Muscle layer of colon (tissue), 2 donors: Measurements from ENCODE around the gene ATN1.

ENCODE experiments used
- H3K27ac ChIP-seq: one replicate; pipeline ENCODE4 v1.7.0; 2013; ENCODE audit warnings: low read depth, mild to moderate bottlenecking, low read length, moderate library complexity
- H3K27me3 ChIP-seq, 2 donors: one replicate each; pipeline ENCODE4 v1.7.0; 2013; ENCODE audit warnings: low read length in 2 of 2, mild to moderate bottlenecking in 2 of 2; ENCODE audit not compliant: insufficient read depth in 2 of 2, control insufficient read depth in 1 of 2
- H3K36me3 ChIP-seq: one replicate; pipeline ENCODE4 v1.7.0; 2013; ENCODE audit warnings: mild to moderate bottlenecking, low read length; ENCODE audit not compliant: insufficient read depth
- H3K4me1 ChIP-seq: one replicate; pipeline ENCODE4 v1.7.0; 2013; ENCODE audit warnings: mild to moderate bottlenecking, low read length; ENCODE audit not compliant: insufficient read depth
- H3K4me3 ChIP-seq, 2 donors: one replicate each; pipeline ENCODE4 v1.7.0; 2013; ENCODE audit warnings: low read length in 2 of 2, low read depth in 1 of 2, mild to moderate bottlenecking in 1 of 2, moderate library complexity in 1 of 2
- H3K9ac ChIP-seq: one replicate; pipeline ENCODE4 v1.7.0; 2013; ENCODE audit warnings: low read length
- H3K9me3 ChIP-seq: one replicate; pipeline ENCODE4 v1.7.0; 2013; ENCODE audit warnings: mild to moderate bottlenecking, low read length
- donor health status: abdominal sarcoma.
- donor health status: Adenocarcinoma of cecum.

The ATN1 gene

GRCh38 chr12:6935371-6936193, 7.8 kb downstream of the ATN1 start:
- H3K9ac ChIP-seq = no peak overlapping the region
- H3K27ac ChIP-seq = no peak overlapping the region
- H3K9me3 ChIP-seq = no peaks in the 10 kb centered on the region
- H3K4me1 ChIP-seq = peaks cover 44% of the 10 kb centered on the region
- H3K4me3 ChIP-seq = no peak overlapping the region
- H3K36me3 ChIP-seq = peaks cover 30% of the 10 kb centered on the region
- no peaks in the 10 kb centered on the region for H3K27me3 ChIP-seq

GRCh38 chr12:6936194-6936635, 8.5 kb downstream of the ATN1 start:
- H3K36me3 ChIP-seq = peaks cover 33% of the 10 kb centered on the region
- no peak overlapping the region for H3K4me3 ChIP-seq
- H3K9me3 ChIP-seq = no peaks in the 10 kb centered on the region
- H3K4me1 ChIP-seq = peaks cover 39% of the 10 kb centered on the region
- no peaks in the 10 kb centered on the region for H3K27me3 ChIP-seq
- no peak overlapping the region for H3K9ac ChIP-seq
- H3K27ac ChIP-seq = no peak overlapping the region

DNA sequence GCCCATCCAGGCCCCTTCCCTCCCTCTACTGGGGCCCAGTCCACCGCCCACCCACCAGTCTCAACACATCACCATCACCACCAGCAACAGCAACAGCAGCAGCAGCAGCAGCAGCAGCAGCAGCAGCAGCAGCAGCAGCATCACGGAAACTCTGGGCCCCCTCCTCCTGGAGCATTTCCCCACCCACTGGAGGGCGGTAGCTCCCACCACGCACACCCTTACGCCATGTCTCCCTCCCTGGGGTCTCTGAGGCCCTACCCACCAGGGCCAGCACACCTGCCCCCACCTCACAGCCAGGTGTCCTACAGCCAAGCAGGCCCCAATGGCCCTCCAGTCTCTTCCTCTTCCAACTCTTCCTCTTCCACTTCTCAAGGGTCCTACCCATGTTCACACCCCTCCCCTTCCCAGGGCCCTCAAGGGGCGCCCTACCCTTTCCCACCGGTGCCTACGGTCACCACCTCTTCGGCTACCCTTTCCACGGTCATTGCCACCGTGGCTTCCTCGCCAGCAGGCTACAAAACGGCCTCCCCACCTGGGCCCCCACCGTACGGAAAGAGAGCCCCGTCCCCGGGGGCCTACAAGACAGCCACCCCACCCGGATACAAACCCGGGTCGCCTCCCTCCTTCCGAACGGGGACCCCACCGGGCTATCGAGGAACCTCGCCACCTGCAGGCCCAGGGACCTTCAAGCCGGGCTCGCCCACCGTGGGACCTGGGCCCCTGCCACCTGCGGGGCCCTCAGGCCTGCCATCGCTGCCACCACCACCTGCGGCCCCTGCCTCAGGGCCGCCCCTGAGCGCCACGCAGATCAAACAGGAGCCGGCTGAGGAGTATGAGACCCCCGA, 9.1 kb downstream of the ATN1 start:
- no peaks in the 10 kb centered on the region for H3K27me3 ChIP-seq
- peak overlapping the region; percentile 84 for H3K9ac ChIP-seq
- peaks cover 39% of the 10 kb centered on the region for H3K4me1 ChIP-seq
- peaks cover 39% of the 10 kb centered on the region for H3K36me3 ChIP-seq
- peak overlapping the region; percentile 67 to 70 for H3K4me3 ChIP-seq
- H3K27ac ChIP-seq = peak overlapping the region; percentile 85
- no peaks in the 10 kb centered on the region for H3K9me3 ChIP-seq

- Histone ChIP-seq H3K27me3 (no peaks in the 10 kb centered on the region), H3K36me3 (peaks cover 40% of the 10 kb centered on the region), H3K4me3 (peak overlapping the region; percentile 67 to 70), H3K9ac (peak overlapping the region; percentile 84), H3K9me3 (no peaks in the 10 kb centered on the region), H3K27ac (peak overlapping the region; percentile 85), H3K4me1 (peaks cover 36% of the 10 kb centered on the region)
These were observed 10.0 kb downstream of the ATN1 start for GRCh38 chr12:6937481-6938352.

DNA sequence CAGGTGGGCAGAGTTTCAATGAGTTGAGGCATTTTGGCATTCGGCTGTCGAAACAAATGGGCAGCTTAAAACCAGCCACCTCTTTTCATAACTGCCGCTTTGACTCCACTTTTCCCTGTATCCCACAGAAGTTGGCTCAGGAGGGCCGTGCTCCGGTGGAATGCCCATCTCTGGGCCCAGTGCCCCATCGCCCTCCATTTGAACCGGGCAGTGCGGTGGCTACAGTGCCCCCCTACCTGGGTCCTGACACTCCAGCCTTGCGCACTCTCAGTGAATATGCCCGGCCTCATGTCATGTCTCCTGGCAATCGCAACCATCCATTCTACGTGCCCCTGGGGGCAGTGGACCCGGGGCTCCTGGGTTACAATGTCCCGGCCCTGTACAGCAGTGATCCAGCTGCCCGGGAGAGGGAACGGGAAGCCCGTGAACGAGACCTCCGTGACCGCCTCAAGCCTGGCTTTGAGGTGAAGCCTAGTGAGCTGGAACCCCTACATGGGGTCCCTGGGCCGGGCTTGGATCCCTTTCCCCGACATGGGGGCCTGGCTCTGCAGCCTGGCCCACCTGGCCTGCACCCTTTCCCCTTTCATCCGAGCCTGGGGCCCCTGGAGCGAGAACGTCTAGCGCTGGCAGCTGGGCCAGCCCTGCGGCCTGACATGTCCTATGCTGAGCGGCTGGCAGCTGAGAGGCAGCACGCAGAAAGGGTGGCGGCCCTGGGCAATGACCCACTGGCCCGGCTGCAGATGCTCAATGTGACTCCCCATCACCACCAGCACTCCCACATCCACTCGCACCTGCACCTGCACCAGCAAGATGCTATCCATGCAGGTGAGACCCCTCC, 10.8 kb downstream of the ATN1 start:
- Histone ChIP-seq H3K27me3 (no peaks in the 10 kb centered on the region), H3K36me3 (peaks cover 38% of the 10 kb centered on the region), H3K4me3 (peak overlapping the region in 1 of 2 donors; percentile 70), H3K4me1 (peaks cover 37% of the 10 kb centered on the region), H3K27ac (peak overlapping the region; percentile 85), H3K9ac (peak overlapping the region; percentile 74), H3K9me3 (no peaks in the 10 kb centered on the region)

- no peak overlapping the region for H3K9ac ChIP-seq
- H3K4me3 ChIP-seq = no peak overlapping the region
- no peaks in the 10 kb centered on the region for H3K9me3 ChIP-seq
- no peak overlapping the region for H3K27ac ChIP-seq
- no peaks in the 10 kb centered on the region for H3K27me3 ChIP-seq
- H3K4me1 ChIP-seq = peaks cover 31% of the 10 kb centered on the region
- peaks cover 32% of the 10 kb centered on the region for H3K36me3 ChIP-seq
These were observed 11.4 kb downstream of the ATN1 start for GRCh38 chr12:6939191-6939540.

DNA sequence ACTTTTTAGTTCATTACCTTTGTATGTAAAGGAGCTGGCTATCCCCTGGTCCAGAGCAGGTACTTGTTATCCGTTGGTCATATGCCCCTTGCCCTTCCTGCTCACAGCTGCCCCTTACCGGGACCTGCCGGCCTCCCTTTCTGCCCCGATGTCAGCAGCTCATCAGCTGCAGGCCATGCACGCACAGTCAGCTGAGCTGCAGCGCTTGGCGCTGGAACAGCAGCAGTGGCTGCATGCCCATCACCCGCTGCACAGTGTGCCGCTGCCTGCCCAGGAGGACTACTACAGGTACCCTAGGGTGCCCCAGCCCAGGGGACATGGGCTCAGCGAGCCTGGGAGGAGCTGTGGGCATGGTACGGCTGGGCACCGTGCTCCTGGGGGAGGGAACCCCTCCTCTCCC, 13.5 kb downstream of the ATN1 start:
- Histone ChIP-seq H3K4me1 (peaks cover 39% of the 10 kb centered on the region), H3K27me3 (no peaks in the 10 kb centered on the region), H3K4me3 (no peak overlapping the region), H3K9ac (no peak overlapping the region), H3K36me3 (peaks cover 30% of the 10 kb centered on the region), H3K27ac (no peak overlapping the region), H3K9me3 (no peaks in the 10 kb centered on the region)

GRCh38 chr12:6941782-6942181, 14.0 kb downstream of the ATN1 start:
- Histone ChIP-seq H3K4me3 (no peak overlapping the region), H3K9ac (no peak overlapping the region), H3K27me3 (no peaks in the 10 kb centered on the region), H3K36me3 (peaks cover 32% of the 10 kb centered on the region), H3K9me3 (no peaks in the 10 kb centered on the region), H3K27ac (no peak overlapping the region), H3K4me1 (peaks cover 42% of the 10 kb centered on the region)

DNA sequence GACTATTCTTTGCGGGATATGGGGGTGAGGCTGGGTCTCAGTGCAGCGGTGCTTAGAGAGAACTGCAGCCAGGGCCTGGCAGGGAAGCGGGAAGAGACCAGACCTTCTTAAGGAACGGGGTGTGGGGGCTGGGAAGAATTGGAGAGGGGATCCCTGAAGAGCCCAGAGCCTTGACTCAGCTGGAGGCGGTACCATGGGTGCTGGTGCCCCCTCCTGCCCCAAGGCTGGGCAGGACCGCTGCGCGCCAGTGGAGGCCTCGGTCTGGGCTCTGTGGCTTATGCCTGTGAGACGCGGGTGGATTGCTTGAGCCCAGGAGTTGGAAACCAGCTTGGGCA, 14.5 kb downstream of the ATN1 start:
- no peaks in the 10 kb centered on the region for H3K9me3 ChIP-seq
- no peaks in the 10 kb centered on the region for H3K27me3 ChIP-seq
- no peak overlapping the region for H3K4me3 ChIP-seq
- peak overlapping the region; percentile 91 for H3K9ac ChIP-seq
- peaks cover 42% of the 10 kb centered on the region for H3K4me1 ChIP-seq
- peaks cover 37% of the 10 kb centered on the region for H3K36me3 ChIP-seq
- peak overlapping the region; percentile 87 for H3K27ac ChIP-seq

- peak overlapping the region; percentile 91 for H3K9ac ChIP-seq
- peak overlapping the region; percentile 87 for H3K27ac ChIP-seq
- H3K4me3 ChIP-seq = peak overlapping the region in 1 of 2 donors; percentile 82
- no peaks in the 10 kb centered on the region for H3K27me3 ChIP-seq
- peaks cover 38% of the 10 kb centered on the region for H3K36me3 ChIP-seq
- H3K4me1 ChIP-seq = peaks cover 39% of the 10 kb centered on the region
- no peaks in the 10 kb centered on the region for H3K9me3 ChIP-seq
These were observed 15.6 kb downstream of the ATN1 start for GRCh38 chr12:6943389-6943721.
